GM21825 (cell line): ENCODE data around the gene FAM53B.

Experiments used
- ATAC-seq: cut with Tn5 transposase; IDR thresholded peaks from one replicate; pipeline ENCODE4 v1.9.1; 2021; ENCODE audit warnings: mild to moderate bottlenecking, moderate library complexity; ENCODE audit not compliant: unreplicated experiment

The FAM53B gene

GRCh38 chr10:124711145-124711544 lies 33.0 kb downstream of the FAM53B start:
- ATAC-seq, result no peak

- ATAC-seq, result no peak
Measured at GRCh38 chr10:124710266-124710881, 33.8 kb downstream of the FAM53B start.

GRCh38 chr10:124709861-124710260 lies 34.3 kb downstream of the FAM53B start:
- ATAC-seq, result no peak

GRCh38 chr10:124708922-124709520 lies 35.2 kb downstream of the FAM53B start:
- no peak for ATAC-seq

GRCh38 chr10:124708246-124708779 lies 35.9 kb downstream of the FAM53B start:
- no peak for ATAC-seq

- ATAC-seq, result no peak
Measured at GRCh38 chr10:124707551-124707950, 36.6 kb downstream of the FAM53B start.

GRCh38 chr10:124707144-124707467 lies 37.1 kb downstream of the FAM53B start:
- ATAC-seq, result no peak

- ATAC-seq, result no peak
Measured at GRCh38 chr10:124706462-124707143, 37.6 kb downstream of the FAM53B start.

GRCh38 chr10:124705817-124706461 lies 38.2 kb downstream of the FAM53B start:
- ATAC-seq, result no peak

GRCh38 chr10:124705381-124705740 lies 38.8 kb downstream of the FAM53B start:
- ATAC-seq, result no peak

- no peak for ATAC-seq
Measured at GRCh38 chr10:124704428-124705380, 39.5 kb downstream of the FAM53B start.

- no peak for ATAC-seq
Measured at GRCh38 chr10:124703778-124704427, 40.3 kb downstream of the FAM53B start.

- no peak for ATAC-seq
Measured at GRCh38 chr10:124703372-124703771, 40.8 kb downstream of the FAM53B start.

- no peak for ATAC-seq
Measured at GRCh38 chr10:124701881-124702656, 42.1 kb downstream of the FAM53B start.

GRCh38 chr10:124701435-124701834 lies 42.7 kb downstream of the FAM53B start:
- no peak for ATAC-seq

GRCh38 chr10:124701038-124701365 lies 43.2 kb downstream of the FAM53B start:
- ATAC-seq, result no peak

- ATAC-seq, result no peak
Measured at GRCh38 chr10:124700293-124701037, 43.7 kb downstream of the FAM53B start.

GRCh38 chr10:124699471-124700292 lies 44.5 kb downstream of the FAM53B start:
- no peak for ATAC-seq
